Measurements from ENCODE around the gene THEMIS. TPM values are rescaled to one million over a fixed set of nuclear protein-coding genes. Genes with fewer than 3 reads are reported as not detected.
"Not testable (repeated sequence)": the region's sequence is repeated elsewhere in the genome, so short reads cannot be mapped to it uniquely, and the experiment has no call there.

THEMIS gene
- total RNA-seq, 1 donor from 2014 or later, result not detected

DNA sequence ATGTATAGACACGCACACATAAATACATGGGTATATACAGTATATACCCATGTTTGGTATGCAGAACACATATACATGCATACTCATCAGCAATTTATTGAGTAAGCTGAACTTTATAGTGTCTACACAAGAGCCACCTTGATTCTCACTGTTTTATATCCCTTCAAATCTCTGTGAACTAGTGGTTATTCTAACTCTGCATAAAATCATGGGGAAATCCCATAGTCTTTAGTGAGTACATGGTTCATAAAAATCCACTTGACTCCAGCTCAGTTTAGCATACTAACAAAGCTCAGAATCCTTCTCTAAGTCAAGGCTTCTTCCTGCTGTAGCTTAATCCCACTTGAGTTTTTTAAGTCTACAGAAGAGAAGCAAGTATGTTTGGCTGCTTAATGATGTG lies 104.1 kb downstream of the THEMIS start:
- no peak for DNase-seq (ENCODE audit: low read depth)

DNA sequence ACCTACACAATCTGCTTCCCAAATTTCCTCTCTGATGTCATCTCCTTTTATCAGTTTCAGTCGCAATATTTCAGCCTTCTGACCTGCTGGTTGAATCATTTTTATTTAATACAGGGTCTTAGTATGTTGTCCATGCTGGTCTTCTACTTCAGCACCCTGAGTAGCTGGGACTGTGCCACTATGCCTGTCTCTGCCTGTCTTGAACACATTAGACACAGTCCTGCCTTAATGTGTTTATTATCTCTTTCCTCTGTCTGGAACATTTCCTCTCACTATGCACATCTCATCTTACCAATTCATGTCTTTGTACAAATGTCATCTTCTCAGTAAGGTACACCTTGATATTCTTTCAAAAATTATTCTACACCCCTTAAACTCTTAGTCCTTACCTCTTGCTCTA lies 106.5 kb downstream of the THEMIS start:
- DNase-seq (ENCODE audit: low read depth), result no peak

DNA sequence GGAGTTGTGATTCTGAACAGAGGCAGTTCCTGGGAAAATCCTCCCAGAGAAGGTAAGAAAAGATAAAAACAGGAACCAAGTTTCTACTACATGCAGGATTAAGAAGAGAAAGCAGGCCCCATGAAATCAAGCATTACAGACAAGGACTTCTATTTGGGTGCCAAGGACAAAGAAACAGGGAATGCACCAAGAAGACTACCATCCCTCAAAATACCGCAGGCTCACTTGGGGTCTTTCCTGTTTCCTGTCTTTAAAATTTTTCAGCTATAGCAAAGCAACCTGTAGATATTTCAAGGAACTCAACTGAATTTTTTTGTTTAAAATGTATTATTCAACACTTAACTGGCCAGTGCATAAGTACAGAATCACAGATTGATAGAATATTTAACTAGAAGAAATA lies 107.5 kb downstream of the THEMIS start:
- no peak for DNase-seq (ENCODE audit: low read depth)

GRCh38 chr6:127792616-127793015 lies 108.2 kb downstream of the THEMIS start:
- DNase-seq (ENCODE audit: low read depth), result no peak

GRCh38 chr6:127791779-127792528 lies 108.9 kb downstream of the THEMIS start:
- DNase-seq (ENCODE audit: low read depth), result no peak

- no peak for DNase-seq (ENCODE audit: low read depth)
Measured at GRCh38 chr6:127790571-127790970, 110.3 kb downstream of the THEMIS start.

DNA sequence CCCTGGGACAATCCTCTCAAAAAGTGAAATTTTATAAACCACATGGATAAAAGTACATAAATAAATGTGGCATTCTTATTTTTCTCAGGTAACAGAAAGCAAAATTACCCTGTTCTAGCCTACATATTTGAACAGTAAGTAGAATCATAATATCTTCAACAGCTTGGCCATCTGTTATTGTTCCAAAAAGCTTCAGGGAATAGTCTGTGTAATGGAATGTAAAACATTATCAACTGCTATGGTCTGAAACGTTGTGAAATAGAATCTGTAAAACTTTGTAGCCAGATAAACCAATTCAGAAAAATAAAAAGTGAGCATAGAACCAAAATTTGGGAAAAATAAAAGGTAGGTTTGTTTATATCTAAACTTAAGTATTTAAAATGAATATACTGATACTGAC lies 114.7 kb downstream of the THEMIS start:
- no peak for DNase-seq (ENCODE audit: low read depth)

GRCh38 chr6:127784468-127784867 lies 116.4 kb downstream of the THEMIS start:
- DNase-seq (ENCODE audit: low read depth), result no peak

DNA sequence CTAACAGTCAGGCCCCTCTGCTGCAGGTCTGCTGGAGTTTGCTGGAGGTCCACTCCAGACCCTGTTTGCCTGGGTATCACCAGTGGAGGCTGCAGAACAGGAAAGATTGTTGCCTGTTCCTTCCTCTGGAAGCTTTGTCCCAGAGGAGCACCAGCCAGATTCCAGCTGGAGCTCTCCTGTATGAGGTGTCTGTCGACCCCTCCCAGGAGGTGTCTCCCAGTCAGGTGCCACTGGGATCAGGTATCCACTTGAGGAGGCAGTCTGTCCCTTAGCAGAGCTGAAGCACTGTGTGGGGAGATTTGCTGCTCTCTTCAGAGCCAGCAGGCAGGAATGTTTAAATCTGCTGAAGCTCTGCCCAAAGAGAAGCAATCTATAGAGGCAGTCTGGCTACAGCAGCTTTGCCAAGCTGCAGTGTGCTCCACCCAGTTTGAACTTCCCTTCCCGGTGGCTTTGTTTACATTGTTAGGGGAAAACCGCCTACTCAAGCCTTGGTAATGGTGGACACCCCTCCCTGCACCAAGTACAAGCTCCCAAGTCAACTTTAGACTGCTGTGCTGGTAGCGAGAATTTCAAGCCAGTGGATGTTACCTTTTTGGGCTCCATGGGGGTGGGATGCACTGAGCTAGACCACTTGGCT lies 119.1 kb downstream of the THEMIS start:
- DNase-seq (ENCODE audit: low read depth), result not testable (repeated sequence)

DNA sequence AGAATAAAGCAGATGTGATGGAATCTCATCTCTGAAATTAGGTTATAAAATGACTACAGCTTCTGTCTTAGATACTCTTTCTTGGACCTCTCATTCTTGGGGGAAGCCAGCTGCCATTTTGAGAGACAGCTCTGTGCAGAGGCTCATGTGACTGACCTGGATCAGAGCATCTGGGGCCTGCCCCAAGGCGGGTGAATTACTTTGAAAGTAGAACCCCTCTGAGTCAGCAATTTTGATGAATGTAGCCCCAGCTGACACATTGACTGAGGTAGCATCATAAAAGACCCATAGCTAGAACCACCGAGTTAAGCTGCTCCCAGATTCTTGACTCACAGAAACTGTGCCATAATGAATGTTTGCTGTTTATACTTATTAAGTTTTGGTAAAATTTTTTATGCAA lies 124.5 kb downstream of the THEMIS start:
- no peak for DNase-seq (ENCODE audit: low read depth)

GRCh38 chr6:127775371-127775770 lies 125.5 kb downstream of the THEMIS start:
- no peak for DNase-seq (ENCODE audit: low read depth)

GRCh38 chr6:127768745-127769144 lies 132.1 kb downstream of the THEMIS start:
- no peak for DNase-seq (ENCODE audit: low read depth)

DNA sequence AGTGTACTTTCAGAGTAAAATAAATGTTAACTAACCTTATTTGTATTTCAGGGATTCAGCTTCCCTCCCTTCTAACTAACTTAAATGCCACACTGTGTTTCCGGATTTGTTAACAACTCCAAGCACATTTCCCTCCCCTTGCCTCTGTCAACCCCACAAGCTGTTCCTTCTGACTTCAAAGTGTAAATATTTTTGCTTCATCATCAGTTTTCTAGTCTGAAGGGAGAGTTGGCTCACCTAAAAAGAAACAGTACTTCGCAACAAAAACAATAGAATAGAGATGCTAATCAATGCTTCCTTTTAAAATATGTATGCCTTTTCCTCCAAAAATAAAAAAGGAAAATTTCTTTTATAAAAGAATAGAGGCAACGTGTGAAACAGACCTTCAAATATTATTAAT lies 132.6 kb downstream of the THEMIS start:
- no peak for DNase-seq (ENCODE audit: low read depth)

DNA sequence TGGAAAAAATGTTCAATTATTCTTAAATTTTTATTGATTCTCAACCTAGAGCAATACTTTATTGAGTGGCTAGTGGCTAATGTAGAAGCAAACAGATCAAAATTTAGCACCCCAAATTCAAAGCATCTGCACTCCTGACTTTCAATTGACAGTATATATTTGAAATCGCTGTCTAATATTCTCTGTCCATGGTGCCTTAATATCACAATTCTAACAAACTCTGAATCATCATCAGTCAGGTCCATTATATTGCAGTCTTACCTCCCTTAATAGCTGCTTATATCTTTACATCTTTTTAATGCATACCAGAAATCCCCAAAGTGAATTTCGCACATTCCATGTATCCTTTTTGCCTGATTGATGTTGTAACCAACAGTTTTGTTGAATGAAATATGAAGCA lies 134.9 kb downstream of the THEMIS start:
- no peak for DNase-seq (ENCODE audit: low read depth)

DNA sequence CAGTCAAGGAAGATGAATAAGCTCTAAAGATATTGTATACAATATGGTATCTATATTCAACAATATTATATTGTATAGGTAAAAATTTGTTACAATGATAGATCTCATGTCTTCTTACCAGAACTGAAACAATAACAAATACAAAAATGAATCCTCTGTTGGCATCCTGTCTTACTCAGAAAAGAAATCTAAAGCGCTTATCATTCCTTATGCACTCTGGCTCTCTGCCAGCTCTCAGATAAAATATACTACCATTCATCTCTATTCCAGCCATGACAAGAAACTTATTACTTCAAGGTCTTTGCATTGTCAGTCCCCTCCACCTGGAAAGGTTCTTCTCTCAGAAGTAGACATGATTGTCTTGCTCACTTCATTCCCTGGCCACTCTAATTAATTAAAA lies 138.6 kb downstream of the THEMIS start:
- DNase-seq (ENCODE audit: low read depth), result no peak

DNA sequence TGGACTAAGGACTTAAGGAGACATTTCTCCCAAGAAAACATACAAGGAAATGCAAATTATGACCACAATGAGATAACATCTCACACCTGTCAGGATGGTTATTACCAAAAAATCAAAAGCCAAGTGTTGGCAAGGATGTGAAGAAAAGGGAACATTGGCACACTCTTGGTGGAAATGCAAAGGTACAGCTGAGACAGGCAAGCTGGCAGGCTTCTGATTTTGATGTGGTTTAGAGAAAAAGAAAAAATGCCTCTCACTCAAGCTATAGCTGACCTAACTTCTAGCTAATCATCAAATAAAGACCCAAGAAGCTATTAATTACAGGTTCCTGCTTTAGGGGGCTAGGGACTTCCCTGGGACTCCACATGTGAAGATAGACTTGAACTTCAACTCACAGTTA lies 139.8 kb downstream of the THEMIS start:
- no peak for DNase-seq (ENCODE audit: low read depth)

GRCh38 chr6:127749095-127749494 lies 151.8 kb downstream of the THEMIS start:
- no peak for DNase-seq (ENCODE audit: low read depth)

DNA sequence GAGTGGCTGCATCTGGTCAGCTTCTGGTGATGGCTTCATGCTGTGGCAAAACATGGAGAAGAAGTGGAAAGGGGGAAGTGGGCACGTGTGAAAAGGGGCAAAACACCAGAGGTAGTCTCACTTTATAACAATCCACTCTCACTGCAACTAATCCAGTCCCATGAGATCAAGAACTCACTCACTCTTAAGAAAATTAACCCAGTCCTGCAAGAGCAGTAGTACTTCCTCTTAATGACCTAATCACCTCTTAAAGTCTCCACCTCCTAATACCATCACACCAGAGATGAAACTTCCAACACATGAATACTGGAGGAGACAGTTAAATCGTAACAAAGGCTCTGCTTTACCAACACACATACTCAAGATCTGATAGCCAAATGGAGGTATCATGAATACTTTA lies 152.6 kb downstream of the THEMIS start:
- no peak for DNase-seq (ENCODE audit: low read depth)

- no peak for DNase-seq (ENCODE audit: low read depth)
Measured at GRCh38 chr6:127738423-127738822, 162.4 kb downstream of the THEMIS start.

GRCh38 chr6:127737768-127738167 lies 163.1 kb downstream of the THEMIS start:
- DNase-seq (ENCODE audit: low read depth), result no peak

DNA sequence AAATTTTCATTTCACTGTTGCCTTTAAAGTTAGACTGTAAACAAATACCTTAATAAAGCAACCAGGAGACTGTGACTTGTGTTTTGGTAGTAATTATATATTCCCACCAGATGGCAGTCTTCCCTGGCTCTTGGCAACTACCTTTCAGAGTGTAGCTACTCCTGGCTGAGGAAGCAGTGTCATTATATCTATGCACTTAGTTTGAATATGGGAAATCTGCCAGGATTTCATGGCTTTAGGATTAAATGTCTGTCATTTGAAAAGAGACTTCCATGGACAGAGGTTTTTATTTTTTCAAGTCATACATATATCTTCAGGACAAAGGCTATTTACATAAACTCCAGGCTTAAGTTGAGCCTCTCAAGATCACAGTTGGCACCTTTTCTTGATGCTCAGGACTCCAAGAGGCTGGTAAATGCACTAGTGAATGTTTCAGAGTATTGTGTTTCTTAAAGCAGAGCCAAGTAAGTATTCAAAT lies 163.8 kb downstream of the THEMIS start:
- peak; percentile 71 for DNase-seq (ENCODE audit: low read depth)

GRCh38 chr6:127732927-127733326 lies 167.9 kb downstream of the THEMIS start:
- no peak for DNase-seq (ENCODE audit: low read depth)

DNA sequence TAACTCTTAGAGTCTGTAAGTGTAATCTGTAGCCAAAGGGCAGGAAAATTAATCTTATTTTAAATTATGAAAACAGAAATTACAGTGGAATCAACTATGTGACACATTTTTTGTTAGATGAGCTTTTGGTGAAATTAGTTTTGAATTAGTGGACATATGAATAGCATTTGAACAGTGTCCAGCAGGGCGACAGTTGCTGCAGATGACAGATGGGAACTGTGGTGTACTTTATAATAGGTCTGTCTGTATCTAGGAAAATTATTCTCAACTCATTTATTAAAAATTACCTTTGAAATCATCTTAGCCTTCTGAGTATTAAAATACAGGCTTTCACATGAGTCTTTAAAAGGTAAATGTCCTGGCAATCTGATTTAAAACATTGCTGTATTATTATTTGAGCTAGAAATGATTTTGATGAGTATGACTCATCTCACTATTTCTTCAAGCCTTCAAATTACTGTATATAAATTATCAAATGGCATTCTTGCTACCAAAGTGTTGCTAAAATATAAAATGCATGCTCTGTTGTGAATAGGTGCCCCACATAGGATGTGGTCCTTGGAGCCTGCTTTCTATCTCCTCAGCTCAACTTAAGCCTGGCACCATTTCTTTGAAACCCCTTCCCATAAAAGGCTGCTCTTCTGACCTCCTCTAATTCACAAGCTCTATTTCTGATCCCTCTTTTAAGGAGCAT lies 173.5 kb downstream of the THEMIS start:
- no peak for DNase-seq (ENCODE audit: low read depth)
